HG03575 (cell line): ENCODE data around the gene TEPSIN.

Source experiments
- ATAC-seq: cut with Tn5 transposase; IDR thresholded peaks from one replicate; pipeline ENCODE4 v1.9.1; 2021; ENCODE audit not compliant: unreplicated experiment, insufficient number of reproducible peaks, low FRiP score; ENCODE audit errors: extremely low read depth

The TEPSIN gene

GRCh38 chr17:81206166-81206565 lies 32.7 kb downstream of the TEPSIN start:
- no peak for ATAC-seq

DNA sequence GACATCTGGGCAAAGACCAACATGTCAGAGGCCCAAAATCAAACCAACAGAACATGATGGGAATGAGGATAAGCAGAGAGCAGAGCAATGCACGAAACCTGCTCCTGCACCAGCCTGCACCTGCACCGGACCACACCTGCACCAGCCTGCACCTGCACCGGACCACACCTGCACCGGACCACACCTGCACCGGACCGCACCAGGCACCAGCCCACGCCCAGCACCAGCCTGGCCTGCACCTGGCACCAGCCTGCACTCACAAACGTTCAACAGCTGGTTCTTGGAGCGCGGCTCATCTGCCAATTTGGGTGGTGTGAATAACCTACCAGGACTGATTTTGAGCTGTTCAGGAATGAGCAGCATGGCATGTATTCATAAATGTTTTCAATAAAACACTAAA lies 34.3 kb downstream of the TEPSIN start:
- no peak for ATAC-seq

GRCh38 chr17:81203136-81203535 lies 35.7 kb downstream of the TEPSIN start:
- no peak for ATAC-seq

DNA sequence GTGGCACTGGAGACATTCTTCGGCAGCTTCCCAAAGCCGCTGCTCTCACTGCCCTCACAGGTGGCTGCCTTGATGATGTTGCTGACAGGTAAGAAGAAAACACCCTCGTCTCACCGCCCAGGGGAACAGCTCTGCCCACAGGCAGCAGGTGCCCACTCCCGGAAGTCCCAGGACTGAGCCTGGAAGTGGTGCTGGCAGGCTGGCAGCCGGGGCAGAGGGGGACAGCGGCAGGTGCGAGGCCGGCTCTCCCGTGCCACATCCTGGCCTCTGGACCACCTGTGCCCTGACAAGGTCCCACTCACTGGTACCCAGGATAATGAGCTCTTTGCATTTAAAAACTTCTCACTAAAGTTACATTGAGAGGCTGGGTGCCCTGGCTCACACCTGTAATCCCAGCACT lies 36.5 kb downstream of the TEPSIN start:
- ATAC-seq: no peak

DNA sequence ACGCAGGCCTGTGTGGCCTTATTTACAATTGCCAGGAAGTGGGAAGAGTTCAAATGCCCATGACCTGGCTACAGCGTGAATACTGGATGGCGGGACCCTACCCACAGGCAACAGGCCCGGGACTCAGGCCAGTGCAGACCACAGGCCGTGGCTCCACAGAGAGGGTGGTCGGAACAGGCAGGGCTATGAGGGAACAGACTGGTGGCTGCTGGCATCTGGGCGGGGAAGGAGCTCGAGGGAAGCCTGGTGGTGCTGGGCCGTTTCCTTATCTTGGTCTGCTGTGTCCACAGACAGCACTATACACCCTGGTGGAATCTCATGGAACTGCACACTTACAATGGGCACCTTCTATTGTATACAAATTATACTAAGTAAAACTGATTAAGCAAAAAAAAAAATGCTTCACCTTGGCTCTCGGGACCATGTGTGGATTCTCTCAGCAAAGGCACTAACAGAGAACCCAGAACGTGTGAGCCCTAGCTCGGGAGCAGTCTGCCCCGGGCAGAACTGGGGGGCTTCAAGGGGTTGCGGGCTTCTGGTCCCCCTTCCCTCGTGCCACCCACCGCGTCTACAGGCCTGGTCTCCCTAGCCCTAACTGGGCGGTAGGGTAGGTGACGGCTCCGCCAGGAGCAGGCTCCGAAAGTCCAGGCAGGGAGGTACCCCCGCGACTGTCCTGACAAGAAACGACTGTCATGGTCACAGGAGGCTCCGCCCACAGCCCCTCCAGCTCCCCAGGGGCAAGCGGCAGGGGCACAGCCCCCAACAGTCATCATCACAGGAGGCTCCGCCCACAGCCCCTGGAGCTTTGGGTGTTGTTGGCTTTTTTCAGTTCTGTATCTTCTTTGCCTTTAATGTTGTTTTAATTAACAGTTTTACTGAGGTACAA lies 37.9 kb downstream of the TEPSIN start:
- no peak for ATAC-seq

DNA sequence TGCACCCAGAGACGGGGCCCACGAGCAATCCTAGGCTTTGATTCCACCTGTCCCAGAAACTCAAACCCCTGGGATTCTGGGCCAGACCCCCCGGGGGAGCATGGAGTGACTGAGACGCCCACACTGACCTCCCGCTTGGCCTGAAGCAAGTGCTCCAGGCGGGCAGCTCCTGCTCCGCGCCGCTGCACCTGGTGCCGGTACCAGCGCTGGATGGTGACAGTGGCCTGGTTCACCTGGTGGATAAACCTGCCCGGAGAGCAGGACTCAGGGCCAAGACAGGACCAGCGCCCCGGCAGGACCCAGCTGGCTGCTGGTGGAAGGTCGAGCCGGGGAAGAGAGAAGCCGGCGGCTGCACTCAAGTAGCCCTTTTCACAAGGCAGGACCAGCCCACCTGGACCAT lies 38.7 kb downstream of the TEPSIN start:
- no peak for ATAC-seq

DNA sequence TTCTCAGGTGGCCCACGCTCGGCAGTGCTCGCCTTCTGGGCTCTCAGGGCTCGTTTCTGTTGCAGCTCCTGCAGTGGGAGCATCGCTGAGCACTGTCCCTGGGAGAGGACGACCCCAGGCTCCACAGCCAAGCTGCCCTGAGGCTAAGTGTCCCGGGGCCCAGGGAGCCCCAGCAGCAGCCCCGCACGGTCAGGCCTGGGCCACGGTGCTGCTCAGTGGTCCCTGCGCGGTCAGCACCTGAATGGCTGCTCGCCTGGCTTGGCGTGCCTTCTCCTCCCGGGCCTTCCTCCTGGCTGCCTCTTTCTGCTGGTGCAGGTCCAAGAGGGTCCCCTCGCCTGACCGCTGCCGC lies 39.4 kb downstream of the TEPSIN start:
- ATAC-seq: no peak

DNA sequence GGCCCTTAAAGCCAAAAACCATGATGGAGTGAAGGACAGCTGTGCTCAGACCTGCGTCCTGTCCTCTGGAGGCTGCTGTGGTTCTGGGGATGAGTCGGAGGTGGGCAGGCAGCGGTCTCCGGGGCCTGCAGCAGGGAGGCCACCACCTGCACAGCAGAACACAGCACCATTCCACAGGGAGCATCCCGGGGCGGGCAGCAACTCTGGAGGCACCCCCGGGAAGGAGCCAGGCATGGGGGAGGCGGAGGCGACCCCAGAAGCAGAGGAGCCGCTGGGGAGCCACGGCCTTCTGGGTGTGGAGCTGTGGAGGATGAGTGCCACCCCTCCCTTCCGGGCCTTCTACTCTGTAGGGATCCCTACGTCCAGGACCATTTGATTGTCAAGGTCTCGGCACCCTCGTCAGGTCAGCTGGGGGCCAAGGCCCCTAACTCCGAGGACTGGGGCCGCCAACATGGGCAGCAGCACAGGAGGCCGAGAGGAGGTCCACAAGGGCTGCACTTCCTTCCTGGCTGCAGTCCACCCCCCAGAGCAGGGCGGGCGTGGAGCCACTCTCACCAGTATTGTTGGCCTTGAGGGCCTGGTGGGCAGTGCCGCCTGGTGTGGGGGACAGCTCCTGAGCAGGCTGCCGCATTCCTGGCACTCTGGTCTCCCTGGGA lies 39.9 kb downstream of the TEPSIN start:
- ATAC-seq: no peak

DNA sequence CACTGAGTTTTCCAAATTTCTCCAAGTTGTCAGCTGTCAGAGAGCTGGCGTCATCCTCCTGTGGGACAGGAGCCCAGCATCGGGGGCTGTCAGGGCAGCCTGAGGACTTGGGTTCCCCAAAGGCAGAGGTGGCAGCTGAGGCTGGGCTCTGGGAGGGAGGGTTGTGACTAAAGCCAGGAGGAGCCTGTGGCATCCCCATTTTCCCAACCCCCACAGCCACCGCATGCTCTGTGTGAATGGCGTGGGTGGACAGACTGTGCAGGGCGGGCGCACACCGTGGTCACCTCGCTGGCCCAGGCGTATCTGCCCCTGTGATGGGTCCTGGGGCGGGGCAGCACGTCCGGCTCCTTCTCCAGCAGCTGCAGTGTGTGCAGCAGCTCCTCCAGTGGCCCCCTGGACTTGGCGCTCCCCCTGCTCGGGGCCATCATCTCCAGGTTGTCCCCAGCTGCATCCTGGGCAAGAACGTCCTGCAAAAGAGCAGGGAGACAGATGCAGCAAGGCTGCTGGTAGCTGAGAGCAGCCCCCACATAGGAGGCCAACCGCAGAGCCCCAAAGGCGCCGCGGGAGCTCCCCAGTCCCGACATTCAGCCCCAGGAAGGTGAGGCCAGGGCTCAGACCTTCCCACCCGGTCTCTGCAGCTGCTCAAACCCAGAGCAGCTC lies 40.9 kb downstream of the TEPSIN start:
- ATAC-seq: no peak

- no peak for ATAC-seq
Observed at GRCh38 chr17:81197409-81197795, 41.5 kb downstream of the TEPSIN start.

DNA sequence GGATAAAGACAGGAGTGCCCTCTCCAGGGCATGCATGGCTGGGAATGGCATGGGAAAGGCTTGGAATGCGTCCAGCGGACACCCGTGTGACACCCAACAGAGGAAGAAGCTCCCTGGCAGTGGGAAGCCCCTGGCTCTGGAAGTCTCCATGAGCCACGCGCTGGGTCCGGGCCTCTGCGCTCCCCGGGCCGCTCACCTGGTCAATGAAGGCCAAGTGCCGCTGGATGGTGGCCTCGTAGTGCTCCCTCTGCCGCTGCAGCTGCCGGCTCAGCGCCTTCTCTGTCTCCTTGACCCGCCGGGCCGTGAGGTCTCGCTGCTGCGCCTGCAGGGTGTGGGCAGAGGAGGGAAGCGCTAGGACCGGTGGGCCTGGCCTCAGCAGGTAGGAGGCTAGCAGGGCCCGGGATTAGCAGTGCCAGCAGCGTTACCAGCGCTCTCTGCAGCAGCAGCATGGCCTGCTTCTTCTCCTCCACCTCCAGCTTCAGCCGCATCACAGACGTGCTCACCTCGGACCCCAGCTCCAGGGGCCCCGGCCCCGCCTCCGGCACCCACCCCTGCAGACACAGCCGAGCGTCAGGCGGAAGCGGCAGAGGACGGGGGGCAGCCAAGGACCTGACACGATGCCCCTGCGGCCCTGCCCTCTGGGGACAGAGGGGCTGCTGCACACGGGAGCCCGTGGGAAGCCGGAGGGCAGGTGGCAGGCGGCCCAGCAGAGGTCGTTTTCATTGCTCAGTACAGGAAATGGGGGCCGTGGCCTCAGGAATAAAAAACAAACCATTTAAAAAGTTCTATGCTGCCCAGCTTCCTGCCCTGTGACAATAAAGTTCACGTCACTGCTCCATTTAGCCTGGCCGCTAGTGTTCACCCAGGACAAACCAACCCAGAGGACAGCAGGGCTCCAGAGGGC lies 42.1 kb downstream of the TEPSIN start:
- ATAC-seq: no peak

GRCh38 chr17:81195941-81196495 lies 42.8 kb downstream of the TEPSIN start:
- ATAC-seq: no peak

DNA sequence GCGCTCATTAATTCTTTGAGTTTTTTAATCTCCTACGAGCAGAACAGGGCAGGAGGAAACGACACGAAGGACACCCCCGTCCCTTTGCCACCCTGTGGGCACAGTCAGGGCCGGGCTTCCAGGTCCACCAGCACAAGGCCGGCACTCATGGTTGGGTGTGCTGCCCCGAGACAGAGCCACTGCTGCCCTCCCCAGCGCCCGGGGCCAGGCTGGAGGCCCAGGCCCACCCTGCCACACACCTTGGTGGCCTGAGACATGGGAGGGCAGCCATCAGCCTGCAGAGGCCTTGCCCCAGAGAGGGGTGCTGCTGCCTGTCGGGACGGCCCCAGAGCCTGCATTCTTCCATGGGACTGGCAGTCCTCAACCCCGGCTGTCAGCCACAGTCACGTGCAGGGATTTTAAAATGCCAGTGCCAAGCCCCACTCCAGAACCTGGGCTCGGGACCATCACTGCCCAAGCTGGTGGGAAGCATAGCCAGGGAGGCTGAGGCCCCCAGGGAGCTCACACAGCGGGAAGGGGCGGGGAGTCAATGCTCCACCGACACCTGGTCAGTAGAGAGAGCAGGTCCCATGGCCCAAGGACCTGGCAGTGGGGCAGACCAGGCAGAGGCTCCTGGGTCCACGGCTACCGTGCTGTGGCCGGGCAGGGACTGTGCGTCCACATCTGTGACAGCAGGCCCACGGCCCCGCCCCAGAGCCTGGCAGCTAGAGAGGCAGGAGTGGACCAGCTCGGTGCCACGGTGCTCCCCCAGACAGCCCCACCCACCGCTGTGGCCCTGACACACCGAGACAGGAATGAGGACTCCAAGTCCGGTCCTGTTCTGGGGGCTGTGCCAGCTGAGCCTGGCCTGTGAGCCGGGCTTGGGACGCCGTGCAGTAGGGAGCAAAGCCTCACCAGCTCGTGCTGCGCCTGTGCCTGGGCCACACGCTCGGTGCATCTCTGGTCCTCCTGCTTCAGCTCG lies 43.6 kb downstream of the TEPSIN start:
- ATAC-seq: no peak

- no peak for ATAC-seq
Observed at GRCh38 chr17:81194225-81194760, 44.6 kb downstream of the TEPSIN start.

- no peak for ATAC-seq
Observed at GRCh38 chr17:81193470-81194224, 45.2 kb downstream of the TEPSIN start.

DNA sequence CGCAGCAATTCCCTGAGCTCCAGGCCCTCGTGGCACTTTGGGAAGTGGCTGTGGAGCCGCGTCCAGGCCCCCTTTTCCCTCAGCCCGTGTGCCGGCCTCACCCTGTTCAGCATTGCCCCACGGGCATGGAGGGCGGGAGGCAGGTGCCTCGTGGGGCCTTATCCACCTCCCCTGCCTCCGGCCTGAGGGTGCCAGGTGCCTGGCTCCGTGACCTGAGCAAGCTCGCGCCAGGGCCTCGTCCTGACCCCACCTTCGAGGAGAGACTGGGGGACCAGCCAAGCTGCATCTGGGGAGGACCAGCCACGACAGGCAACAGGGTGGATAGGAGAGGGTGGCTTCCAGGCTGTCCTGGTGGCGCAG lies 45.8 kb downstream of the TEPSIN start:
- ATAC-seq: no peak
